Activated T-cell treated with anti-CD3 and anti-CD28 coated beads, Interleukin-2, amount 50 U/mL, for 72 hours (primary cell): ENCODE data around the gene ABCA9. TPM values are rescaled to one million over a fixed set of nuclear protein-coding genes. Genes with fewer than 3 reads are reported as not detected.
"Not testable (repeated sequence)": the region's sequence is repeated elsewhere in the genome, so short reads cannot be mapped to it uniquely, and the experiment has no call there.

ENCODE experiments used
- ATAC-seq, 2 donors: fragments of 150-1000 bp; cut with Tn5 transposase; replicated peaks in 1 of 2; 2 replicates each; pipeline ENCODE4 v1.10.0; 2021; ENCODE audit warnings: moderate library complexity in 2 of 2, mild to moderate bottlenecking in 1 of 2
- DNase-seq, 2 donors: peaks; one replicate each; pipeline ENCODE4 v3.0.0; 2021 to 2022; ENCODE audit warnings: mixed read lengths in 1 of 2
- H3K27ac Mint-ChIP-seq: one replicate; pipeline ENCODE4 v1.8.0; 2022; ENCODE audit warnings: mild to moderate bottlenecking, moderate library complexity, mixed read lengths
- H3K27me3 Mint-ChIP-seq: one replicate; pipeline ENCODE4 v1.8.0; 2022; ENCODE audit warnings: low read depth, mixed read lengths
- H3K36me3 Mint-ChIP-seq, 2 donors: one replicate each; pipeline ENCODE4 v1.8.0; 2022; ENCODE audit warnings: mixed read lengths in 2 of 2, mild to moderate bottlenecking in 1 of 2; ENCODE audit not compliant: insufficient read depth in 2 of 2
- H3K4me1 Mint-ChIP-seq: one replicate; pipeline ENCODE4 v1.8.0; 2022; ENCODE audit warnings: low read depth, mixed read lengths
- H3K4me3 Mint-ChIP-seq, 2 donors: one replicate each; pipeline ENCODE4 v1.8.0; 2022; ENCODE audit warnings: mild to moderate bottlenecking in 2 of 2, mixed read lengths in 2 of 2, moderate library complexity in 2 of 2
- H3K9me3 Mint-ChIP-seq, 2 donors: one replicate each; pipeline ENCODE4 v1.8.0; 2022; ENCODE audit warnings: mixed read lengths in 2 of 2
- total RNA-seq, 2 donors: library from RNA; stranded (reverse); gene quantifications; one replicate each; pipeline ENCODE4 v1.2.3, GENCODE V29; 2022

Gene ABCA9
- total RNA-seq, 2 donors from 2014 or later: 0.09 to 0.17 TPM

DNA sequence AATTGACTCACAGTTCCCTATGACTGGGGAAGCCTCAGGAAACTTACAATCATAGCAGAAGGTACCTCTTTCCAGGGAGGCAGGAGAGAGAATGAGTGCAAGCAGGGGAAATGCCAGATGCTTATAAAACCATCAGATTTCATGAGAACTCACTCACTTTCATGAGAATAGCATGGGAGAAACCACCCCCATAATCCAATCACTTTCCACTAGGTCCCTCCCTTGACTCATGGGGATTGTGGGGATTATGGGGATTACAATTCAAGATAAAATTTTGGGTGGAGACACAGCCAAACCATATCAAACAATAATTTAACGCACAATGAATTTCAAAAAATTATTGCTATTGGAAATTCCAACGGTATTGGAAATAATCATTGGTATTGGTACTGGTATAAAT, 15.1 kb downstream of the ABCA9 start:
- H3K9me3 Mint-ChIP-seq: no peaks in the 10 kb centered on the region
- no peak overlapping the region for H3K27ac Mint-ChIP-seq
- H3K27me3 Mint-ChIP-seq: no peaks in the 10 kb centered on the region
- H3K4me1 Mint-ChIP-seq: peaks cover 17% of the 10 kb centered on the region
- no peak overlapping the region for H3K4me3 Mint-ChIP-seq
- no peak for ATAC-seq
- DNase-seq: no peak
- no peaks in the 10 kb centered on the region for H3K36me3 Mint-ChIP-seq

DNA sequence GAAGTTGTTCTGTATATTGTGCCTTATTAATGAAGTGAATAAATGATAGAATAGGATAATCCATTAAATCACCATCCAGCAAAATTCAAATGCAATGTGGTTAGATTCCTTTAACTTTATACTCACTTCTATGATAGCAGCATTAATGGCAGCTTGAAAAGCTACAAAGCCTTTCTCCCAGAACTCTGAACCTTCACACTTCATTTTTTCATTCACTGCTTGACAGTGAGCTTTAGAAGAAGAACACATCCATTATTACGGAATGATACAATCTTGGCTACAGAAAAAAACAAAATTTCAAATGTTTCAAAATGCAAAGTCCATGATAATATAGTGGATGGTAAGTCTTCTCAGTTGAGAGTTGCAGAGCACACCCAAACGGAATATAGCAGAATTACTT, 16.4 kb downstream of the ABCA9 start:
- DNase-seq: no peak
- Mint-ChIP-seq H3K27ac (no peak overlapping the region), H3K27me3 (no peaks in the 10 kb centered on the region), H3K4me1 (peaks cover 17% of the 10 kb centered on the region), H3K9me3 (no peaks in the 10 kb centered on the region), H3K4me3 (no peak overlapping the region), H3K36me3 (no peaks in the 10 kb centered on the region)
- ATAC-seq: no peak

DNA sequence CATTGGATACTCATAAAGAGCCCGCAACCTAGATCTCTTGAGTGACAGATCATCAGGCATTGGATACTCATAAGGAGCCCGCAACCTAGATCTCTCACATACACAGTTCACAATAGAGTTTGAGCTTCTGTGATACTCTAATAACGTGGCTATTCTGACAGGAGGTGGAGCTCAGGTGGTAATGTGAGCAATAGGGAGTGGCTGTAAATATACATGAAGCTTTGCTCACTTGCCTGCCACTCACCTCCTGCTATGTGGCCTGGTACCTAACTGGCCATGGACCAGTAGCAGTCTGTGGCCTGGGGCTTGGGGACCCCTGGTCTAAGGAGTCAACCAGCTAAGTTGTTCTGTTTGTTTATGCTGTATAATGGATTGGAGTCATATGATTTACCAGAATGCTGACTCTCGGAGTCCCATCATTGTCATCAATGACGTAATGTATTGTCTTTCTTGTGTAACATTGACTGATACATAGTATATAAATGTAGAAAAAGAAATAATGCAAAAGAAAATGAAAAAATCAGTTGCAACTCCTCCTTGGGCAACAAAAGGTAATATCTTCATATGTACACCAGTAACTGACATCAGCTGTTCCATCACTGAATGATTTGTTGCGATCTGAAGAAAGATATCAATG, 17.5 kb downstream of the ABCA9 start:
- Mint-ChIP-seq H3K27me3 (no peaks in the 10 kb centered on the region), H3K27ac (no peak overlapping the region), H3K36me3 (no peaks in the 10 kb centered on the region), H3K9me3 (peaks cover 0 to 3% of the 10 kb centered on the region in 2 donors), H3K4me1 (peaks cover 7% of the 10 kb centered on the region), H3K4me3 (no peak overlapping the region)
- no peak for DNase-seq
- no peak for ATAC-seq

DNA sequence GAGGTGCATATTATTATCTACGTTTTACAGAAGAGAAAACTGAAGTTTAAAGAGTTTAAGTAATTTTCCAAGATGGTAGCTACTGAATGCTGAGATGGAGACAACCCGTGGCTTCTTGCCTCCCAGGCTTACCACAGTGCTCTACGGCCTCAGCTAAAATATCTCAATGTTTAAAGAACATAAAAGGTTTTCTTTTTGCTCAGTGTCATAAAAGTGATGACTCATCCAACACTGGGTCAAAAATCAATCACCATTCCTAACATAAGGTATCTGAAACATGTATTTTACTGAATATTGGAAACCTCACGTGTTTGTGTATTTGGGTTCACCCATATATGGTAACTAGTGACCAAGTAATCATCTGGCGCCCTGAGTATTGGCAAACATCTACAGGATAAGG, 18.4 kb downstream of the ABCA9 start:
- H3K9me3 Mint-ChIP-seq: peaks cover 0 to 4% of the 10 kb centered on the region in 2 donors
- no peak for ATAC-seq

DNA sequence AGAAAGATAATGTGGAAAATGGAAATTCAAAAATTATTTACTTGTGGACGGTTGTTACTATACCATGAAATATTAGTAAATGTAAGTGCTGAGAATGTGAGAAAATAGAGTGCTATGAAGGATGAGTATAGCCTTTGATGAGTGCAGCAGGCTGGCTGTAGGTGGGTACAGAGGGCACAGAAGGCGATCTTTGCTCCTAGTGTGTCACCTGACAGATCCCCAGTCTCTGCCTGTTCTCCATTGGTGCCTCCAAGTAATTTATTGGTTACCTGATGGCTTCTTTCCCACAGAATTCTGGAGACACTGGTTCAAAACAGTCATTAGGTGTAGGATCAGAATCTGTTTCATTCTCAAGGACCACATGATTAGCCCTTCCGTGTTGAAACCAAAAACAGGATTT, 28.9 kb downstream of the ABCA9 start:
- Mint-ChIP-seq H3K27me3 (no peaks in the 10 kb centered on the region), H3K9me3 (peaks cover 4 to 6% of the 10 kb centered on the region in 2 donors), H3K4me3 (no peak overlapping the region), H3K36me3 (peaks cover 0 to 2% of the 10 kb centered on the region in 2 donors), H3K4me1 (no peaks in the 10 kb centered on the region), H3K27ac (no peak overlapping the region)
- ATAC-seq: no peak
- no peak for DNase-seq

More for the DNA sequence above, 18.4 kb downstream of the ABCA9 start:
- Mint-ChIP-seq H3K27me3 (no peaks in the 10 kb centered on the region), H3K4me1 (no peaks in the 10 kb centered on the region), H3K36me3 (peaks cover 0 to 2% of the 10 kb centered on the region in 2 donors), H3K4me3 (no peak overlapping the region), H3K27ac (no peak overlapping the region)
- DNase-seq: no peak

DNA sequence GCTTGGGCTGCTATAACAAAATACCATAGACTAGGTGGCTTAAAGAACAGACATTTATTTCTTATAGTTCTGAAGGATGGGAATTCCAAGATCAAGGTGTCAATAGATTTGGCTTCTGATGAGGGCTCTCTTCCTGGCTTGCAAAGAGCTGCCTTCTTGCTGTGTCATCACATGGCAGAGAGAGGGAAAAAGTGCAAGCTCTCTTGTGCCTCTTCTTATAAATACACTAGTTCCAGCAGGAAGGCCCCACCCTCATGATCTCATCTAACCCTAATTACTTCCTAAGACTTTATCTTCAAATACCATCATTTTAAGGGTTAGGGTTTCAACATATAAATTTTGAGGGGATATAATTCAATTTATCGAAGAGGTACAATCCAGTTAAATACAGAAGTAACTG, 30.6 kb downstream of the ABCA9 start:
- H3K27ac Mint-ChIP-seq: no peak overlapping the region
- DNase-seq (no peak), ATAC-seq (no peak)
- H3K36me3 Mint-ChIP-seq: no peaks in the 10 kb centered on the region
- H3K4me3 Mint-ChIP-seq: no peak overlapping the region
- H3K9me3 Mint-ChIP-seq: no peaks in the 10 kb centered on the region
- no peaks in the 10 kb centered on the region for H3K4me1 Mint-ChIP-seq
- no peaks in the 10 kb centered on the region for H3K27me3 Mint-ChIP-seq

DNA sequence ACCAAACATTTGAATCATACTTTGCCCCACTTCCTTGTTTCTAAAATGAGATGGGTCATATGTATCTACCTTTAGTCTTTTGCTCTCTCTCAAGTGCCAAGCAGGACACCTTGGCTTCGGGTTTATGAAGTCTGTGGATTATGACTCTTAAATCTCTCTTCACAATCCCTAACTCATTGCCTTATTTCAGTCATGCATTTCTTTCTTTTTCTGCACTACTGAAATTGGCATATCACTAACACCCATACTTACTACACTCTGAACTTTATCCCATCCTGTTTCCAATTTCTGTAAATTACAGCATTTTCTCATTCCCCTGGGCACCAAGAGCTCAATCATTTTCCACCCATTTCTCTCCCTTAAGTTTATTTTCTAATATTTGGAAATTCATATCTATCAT, 42.0 kb downstream of the ABCA9 start:
- H3K4me1 Mint-ChIP-seq: no peaks in the 10 kb centered on the region
- no peak for ATAC-seq
- DNase-seq: no peak
- H3K27ac Mint-ChIP-seq: peak overlapping the region; percentile 2
- no peak overlapping the region for H3K4me3 Mint-ChIP-seq
- H3K36me3 Mint-ChIP-seq: no peaks in the 10 kb centered on the region
- no peaks in the 10 kb centered on the region for H3K27me3 Mint-ChIP-seq
- H3K9me3 Mint-ChIP-seq: no peaks in the 10 kb centered on the region

DNA sequence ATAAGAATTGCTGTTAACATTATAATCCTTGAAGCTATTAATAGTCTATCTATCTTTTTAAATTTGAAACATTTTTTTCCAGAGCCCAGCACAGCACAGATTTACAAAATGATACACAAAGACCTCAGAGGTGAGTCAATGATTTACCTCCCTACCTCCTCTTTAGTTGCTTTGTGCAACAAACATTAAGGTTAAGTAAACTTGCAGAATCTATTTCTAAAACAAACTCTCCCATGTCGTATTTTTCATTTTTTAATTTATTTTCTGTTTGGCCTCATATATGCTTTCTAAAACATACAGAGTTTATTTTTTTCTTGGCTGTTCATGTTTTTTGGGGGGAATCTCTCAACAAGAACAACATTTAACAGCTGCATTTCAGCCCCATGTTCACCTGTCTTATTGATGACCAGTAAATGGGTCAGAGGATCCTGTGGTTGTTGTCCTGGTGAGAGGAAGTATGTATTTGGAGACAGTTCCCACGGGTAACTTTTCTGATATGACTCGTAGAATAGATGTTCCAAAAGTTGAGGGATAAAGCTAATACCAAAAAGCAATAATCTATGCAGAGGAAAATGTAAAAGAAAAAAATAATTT, 42.6 kb downstream of the ABCA9 start:
- Mint-ChIP-seq H3K9me3 (no peaks in the 10 kb centered on the region), H3K4me3 (no peak overlapping the region), H3K4me1 (no peaks in the 10 kb centered on the region), H3K27ac (no peak overlapping the region), H3K27me3 (no peaks in the 10 kb centered on the region), H3K36me3 (no peaks in the 10 kb centered on the region)
- no peak for DNase-seq
- no peak for ATAC-seq

DNA sequence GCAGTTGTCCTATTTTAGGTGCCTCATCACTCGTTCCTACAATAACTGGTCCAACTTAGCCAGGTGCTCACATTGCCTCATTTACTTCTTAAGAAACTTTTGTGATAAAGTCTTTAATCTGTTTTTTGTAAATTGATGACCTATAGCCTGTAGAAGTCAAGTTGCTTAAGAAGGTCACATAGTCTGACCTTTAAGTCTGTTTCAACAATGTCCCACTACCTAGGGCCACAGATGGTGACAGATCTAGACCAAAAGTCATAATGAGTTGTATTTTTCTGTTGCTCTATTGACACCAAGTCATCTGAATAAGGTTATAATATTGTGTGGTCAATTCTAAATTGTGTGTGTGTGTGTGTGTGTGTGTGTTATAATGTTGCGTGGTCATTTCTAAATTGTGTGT, 45.1 kb downstream of the ABCA9 start:
- H3K9me3 Mint-ChIP-seq: no peaks in the 10 kb centered on the region
- no peaks in the 10 kb centered on the region for H3K36me3 Mint-ChIP-seq
- no peak overlapping the region for H3K27ac Mint-ChIP-seq
- no peak for ATAC-seq
- DNase-seq: no peak
- H3K4me3 Mint-ChIP-seq: no peak overlapping the region
- H3K27me3 Mint-ChIP-seq: no peaks in the 10 kb centered on the region
- no peaks in the 10 kb centered on the region for H3K4me1 Mint-ChIP-seq

DNA sequence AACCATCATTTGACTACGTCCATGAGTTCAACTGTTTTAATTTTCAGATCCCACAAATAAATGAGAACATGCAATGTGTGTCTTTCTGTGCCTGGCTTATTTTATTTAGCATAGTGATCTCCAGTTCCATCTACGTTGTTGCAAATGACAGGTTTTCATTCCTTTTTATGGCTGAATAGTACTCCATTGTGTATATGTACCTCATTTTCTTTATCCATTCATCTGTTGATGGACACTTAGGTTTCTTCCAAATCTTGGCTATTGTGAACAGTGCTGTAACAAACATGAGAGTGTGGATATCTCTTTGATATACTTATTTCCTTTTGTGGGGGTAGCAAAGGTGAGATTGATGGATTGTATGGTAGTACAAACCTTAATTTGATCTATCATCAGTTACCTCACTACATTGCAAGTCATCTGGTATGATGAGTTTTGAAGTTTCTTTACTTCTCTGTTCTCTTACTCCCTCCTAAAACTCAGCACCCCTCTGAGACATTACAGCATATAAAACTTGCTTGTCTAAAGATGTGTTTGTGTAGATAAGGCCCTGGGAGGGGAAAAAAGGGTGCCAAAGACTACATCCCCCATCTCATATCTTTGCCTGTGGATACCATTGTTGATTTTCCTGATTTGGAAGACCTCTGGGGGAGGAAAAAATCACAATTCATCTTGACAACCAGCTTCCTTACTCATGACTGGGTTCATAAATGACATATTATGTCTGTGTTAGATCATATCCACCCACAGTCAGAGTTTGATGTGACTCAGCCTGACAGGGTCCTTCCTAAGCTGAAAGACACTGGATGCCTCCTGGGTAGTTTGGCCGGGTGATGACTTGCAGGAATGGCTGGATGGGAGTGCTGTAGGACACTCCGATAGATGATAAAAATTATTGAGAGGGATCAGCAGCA, 47.6 kb downstream of the ABCA9 start:
- DNase-seq (no peak), ATAC-seq (no peak)
- no peak overlapping the region for H3K4me3 Mint-ChIP-seq
- H3K27me3 Mint-ChIP-seq: no peaks in the 10 kb centered on the region
- no peaks in the 10 kb centered on the region for H3K9me3 Mint-ChIP-seq
- no peak overlapping the region for H3K27ac Mint-ChIP-seq
- no peaks in the 10 kb centered on the region for H3K36me3 Mint-ChIP-seq
- H3K4me1 Mint-ChIP-seq: no peaks in the 10 kb centered on the region

DNA sequence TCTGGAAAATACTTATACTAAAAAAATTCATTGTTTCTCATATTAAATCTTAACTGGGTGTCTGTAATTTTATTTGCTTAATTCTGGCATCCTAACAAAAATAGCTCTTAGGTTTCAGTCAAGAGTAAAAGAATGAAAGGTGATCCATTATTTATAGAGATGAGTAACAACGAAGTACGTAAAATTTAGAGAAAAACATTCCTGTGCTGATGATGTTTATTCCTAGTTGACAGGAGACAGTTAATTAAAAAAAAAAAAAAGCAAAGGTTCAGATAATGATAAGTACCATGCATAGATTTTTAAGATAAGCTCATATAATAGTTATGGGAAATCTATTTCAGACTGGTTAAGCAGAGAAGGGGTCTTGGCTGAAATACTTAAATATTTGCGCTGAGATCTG, 50.8 kb downstream of the ABCA9 start:
- DNase-seq: no peak
- Mint-ChIP-seq H3K4me1 (no peaks in the 10 kb centered on the region), H3K9me3 (peaks cover 0 to 1% of the 10 kb centered on the region in 2 donors), H3K27ac (no peak overlapping the region), H3K27me3 (no peaks in the 10 kb centered on the region), H3K36me3 (peaks cover 0 to 2% of the 10 kb centered on the region in 2 donors), H3K4me3 (no peak overlapping the region)
- ATAC-seq: no peak

DNA sequence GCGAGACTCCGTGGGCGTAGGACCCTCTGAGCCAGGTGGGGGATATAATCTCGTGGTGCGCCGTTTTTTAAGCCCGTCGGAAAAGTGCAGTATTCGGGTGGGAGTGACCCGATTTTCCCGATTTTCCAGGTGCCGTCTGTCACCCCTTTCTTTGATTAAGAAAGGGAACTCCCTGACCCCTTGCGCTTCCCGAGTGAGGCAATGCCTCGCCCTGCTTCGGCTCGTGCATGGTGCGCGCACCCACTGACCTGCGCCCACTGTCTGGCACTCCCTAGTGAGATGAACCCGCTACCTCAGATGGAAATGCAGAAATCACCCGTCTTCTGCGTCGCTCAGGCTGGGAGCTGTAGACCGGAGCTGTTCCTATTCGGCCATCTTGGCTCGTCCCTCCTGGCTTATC, 56.0 kb downstream of the ABCA9 start:
- not testable (repeated sequence) for H3K4me3 Mint-ChIP-seq, H3K4me1 Mint-ChIP-seq, H3K27ac Mint-ChIP-seq, ATAC-seq, DNase-seq, H3K36me3 Mint-ChIP-seq, H3K27me3 Mint-ChIP-seq, H3K9me3 Mint-ChIP-seq

DNA sequence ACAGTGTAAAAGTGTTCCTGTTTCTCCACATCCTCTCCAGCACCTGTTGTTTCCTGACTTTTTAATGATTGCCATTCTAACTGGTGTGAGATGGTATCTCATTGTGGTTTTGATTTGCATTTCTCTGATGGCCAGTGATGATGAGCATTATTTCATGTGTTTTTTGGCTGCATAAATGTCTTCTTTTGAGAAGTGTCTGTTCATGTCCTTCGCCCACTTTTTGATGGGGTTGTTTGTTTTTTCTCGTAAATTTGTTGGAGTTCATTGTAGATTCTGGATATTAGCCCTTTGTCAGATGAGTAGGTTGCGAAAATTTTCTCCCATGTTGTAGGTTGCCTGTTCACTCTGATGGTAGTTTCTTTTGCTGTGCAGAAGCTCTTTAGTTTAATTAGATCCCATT, 61.0 kb downstream of the ABCA9 start:
- not testable (repeated sequence) for H3K4me3 Mint-ChIP-seq, H3K4me1 Mint-ChIP-seq, H3K27ac Mint-ChIP-seq, ATAC-seq, DNase-seq, H3K9me3 Mint-ChIP-seq, H3K27me3 Mint-ChIP-seq, H3K36me3 Mint-ChIP-seq
